Neuronal stem cell (in vitro differentiated cells): ENCODE data around the gene GSS.

ENCODE experiments used
- DNase-seq: peaks from one replicate; pipeline ENCODE4 v3.0.0-alpha.2; 2013; ENCODE audit warnings: low spot score
- H2AFZ ChIP-seq: one replicate; pipeline ENCODE4 v1.6.1; 2013; ENCODE audit warnings: mild to moderate bottlenecking, low read length, inconsistent platforms
- H2AK5ac ChIP-seq: 2 replicates; pipeline ENCODE4 v1.6.1; 2013; ENCODE audit warnings: low read depth, mild to moderate bottlenecking, inconsistent platforms, low read length, moderate library complexity, mixed read lengths
- H2BK120ac ChIP-seq: 2 replicates; pipeline ENCODE4 v1.6.1; 2013; ENCODE audit warnings: low read depth, mild to moderate bottlenecking, inconsistent platforms, low read length, moderate library complexity, mixed read lengths
- H2BK12ac ChIP-seq: one replicate; pipeline ENCODE4 v1.6.1; 2013; ENCODE audit warnings: low read length, inconsistent platforms
- H2BK15ac ChIP-seq: 2 replicates; pipeline ENCODE4 v1.6.1; 2013; ENCODE audit warnings: mild to moderate bottlenecking, low read length, inconsistent platforms, mixed read lengths
- H2BK5ac ChIP-seq: one replicate; pipeline ENCODE4 v1.6.1; 2013; ENCODE audit warnings: inconsistent platforms, mild to moderate bottlenecking, low read length, moderate library complexity
- H3K14ac ChIP-seq: one replicate; pipeline ENCODE4 v1.6.1; 2013; ENCODE audit warnings: low read length, inconsistent platforms
- H3K18ac ChIP-seq: 2 replicates; pipeline ENCODE4 v1.6.1; 2013; ENCODE audit warnings: low read length, inconsistent platforms
- H3K23ac ChIP-seq: 2 replicates; pipeline ENCODE4 v1.6.1; 2013; ENCODE audit warnings: low read depth, mild to moderate bottlenecking, mixed read lengths, low read length, inconsistent platforms; ENCODE audit not compliant: poor library complexity
- H3K27ac ChIP-seq: replicated peaks from 3 replicates; pipeline ENCODE4 v1.5.1; 2013; ENCODE audit warnings: low read length, inconsistent platforms
- H3K27me3 ChIP-seq, 3 experiments: 2 replicates each; pipeline ENCODE4 v1.6.1; 2013; ENCODE audit warnings: low read length in 3 of 3, mild to moderate bottlenecking in 2 of 3, inconsistent platforms in 1 of 3, low read depth in 1 of 3, mixed read lengths in 1 of 3, moderate library complexity in 1 of 3; ENCODE audit not compliant: control insufficient read depth in 3 of 3, insufficient read depth in 3 of 3
- H3K36me3 ChIP-seq, 2 donors: replicated peaks in 1 of 2; 2 replicates each; pipeline ENCODE4 v1.6.1; 2013; ENCODE audit warnings: low read length in 2 of 2; ENCODE audit not compliant: control insufficient read depth in 2 of 2, insufficient read depth in 2 of 2
- H3K4ac ChIP-seq: 2 replicates; pipeline ENCODE4 v1.6.1; 2013; ENCODE audit warnings: inconsistent platforms, mild to moderate bottlenecking, low read length, moderate library complexity
- H3K4me1 ChIP-seq, 2 donors: 1 replicate in 1 of 2; 2 replicates in 1 of 2; pipeline ENCODE4 v1.6.1; 2013; ENCODE audit warnings: low read length in 2 of 2, low read depth in 1 of 2; ENCODE audit not compliant: control insufficient read depth in 2 of 2, insufficient read depth in 1 of 2
- H3K4me2 ChIP-seq: one replicate; pipeline ENCODE4 v1.6.1; 2013; ENCODE audit warnings: mild to moderate bottlenecking, low read length, inconsistent platforms; ENCODE audit not compliant: insufficient read depth, poor library complexity, severe bottlenecking
- H3K4me3 ChIP-seq, 2 donors: 2 replicates each; pipeline ENCODE4 v1.5.1; 2013; ENCODE audit warnings: low read length in 2 of 2, mild to moderate bottlenecking in 2 of 2, inconsistent platforms in 1 of 2, moderate library complexity in 1 of 2
- H3K79me1 ChIP-seq: one replicate; pipeline ENCODE4 v1.6.1; 2013; ENCODE audit warnings: low read depth, mild to moderate bottlenecking, inconsistent platforms, low read length, moderate library complexity
- H3K9ac ChIP-seq: one replicate; pipeline ENCODE4 v1.6.1; 2013; ENCODE audit warnings: mild to moderate bottlenecking, low read depth, low read length, inconsistent platforms; ENCODE audit not compliant: poor library complexity
- H3K9me3 ChIP-seq, 2 donors: replicated peaks in 1 of 2; 2 replicates each; pipeline versions ENCODE3 to v1.6.1; 2013; ENCODE audit warnings: low read length in 2 of 2, mild to moderate bottlenecking in 2 of 2, inconsistent platforms in 1 of 2, low read depth in 1 of 2, mixed read lengths in 1 of 2, moderate library complexity in 1 of 2; ENCODE audit not compliant: control insufficient read depth in 2 of 2, insufficient read depth in 1 of 2
- H4K8ac ChIP-seq: one replicate; pipeline ENCODE4 v1.6.1; 2013; ENCODE audit warnings: low read depth, mild to moderate bottlenecking, inconsistent platforms, low read length, moderate library complexity
- H4K91ac ChIP-seq: one replicate; pipeline ENCODE4 v1.6.1; 2013; ENCODE audit warnings: low read length, low read depth, mild to moderate bottlenecking, inconsistent platforms; ENCODE audit not compliant: poor library complexity
- WGBS, 2 donors: extraction: QIAGEN DNeasy Blood & Tissue Kit; methylation state at CpG; one replicate each; pipeline ENCODE4 v1.1.7; 2013; ENCODE audit warnings: missing lambda C conversion rate in 2 of 2, mixed read lengths in 1 of 2; ENCODE audit not compliant: insufficient read length in 2 of 2, insufficient replicate concordance in 1 of 2; ENCODE audit errors: extremely low coverage in 2 of 2; 5-methylcytosine and 5-hydroxymethylcytosine counted together

GSS gene

GRCh38 chr20:34920055-34920454 lies 35.6 kb downstream of the GSS start:
- H3K4me1 ChIP-seq, result no peaks in the 10 kb centered on the region

DNA sequence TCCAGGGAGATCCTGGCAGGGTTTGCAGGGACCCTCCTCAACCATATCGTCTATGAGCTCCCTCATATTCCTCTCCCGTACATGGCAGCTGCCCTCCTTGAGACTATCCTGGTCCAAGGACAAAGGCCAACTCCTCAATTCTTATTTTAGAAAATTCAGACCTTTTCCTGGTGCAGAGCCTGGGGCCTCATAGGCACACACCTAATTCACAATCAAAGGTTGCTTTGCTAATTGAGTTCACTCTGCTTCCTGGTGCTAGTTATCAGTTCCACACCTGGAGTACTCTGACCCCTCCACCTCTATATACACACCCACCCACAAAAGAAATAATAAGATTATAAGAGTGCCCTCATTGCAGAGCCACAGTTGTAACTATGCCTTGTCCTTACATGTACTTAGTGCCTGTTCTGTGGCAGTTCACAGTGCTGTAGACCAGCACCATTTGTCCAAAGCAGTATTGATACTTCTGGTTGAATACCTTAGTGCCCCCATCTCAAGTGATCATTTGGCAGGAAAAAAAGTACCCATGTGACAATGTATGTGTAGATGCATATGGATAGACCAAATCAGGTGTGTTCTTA lies 38.7 kb downstream of the GSS start:
- Histone ChIP-seq H3K14ac (no peak overlapping the region), H2AK5ac (no peak overlapping the region), H3K36me3 (peaks cover 11 to 36% of the 10 kb centered on the region in 2 donors), H3K23ac (no peak overlapping the region), H3K27ac (no peak overlapping the region), H3K27me3 (no peaks in the 10 kb centered on the region), H3K9me3 (no peaks in the 10 kb centered on the region), H3K18ac (no peak overlapping the region), H3K9ac (no peak overlapping the region), H3K4me1 (no peaks in the 10 kb centered on the region), H2BK5ac (no peak overlapping the region), H2BK15ac (no peak overlapping the region), H4K8ac (no peak overlapping the region), H3K79me1 (peaks cover 2% of the 10 kb centered on the region), H3K4me2 (no peak overlapping the region), H3K4ac (no peak overlapping the region), H2BK12ac (no peak overlapping the region), H3K4me3 (no peak overlapping the region), H4K91ac (no peak overlapping the region), H2BK120ac (no peak overlapping the region), H2AFZ (no peak overlapping the region)
- DNase-seq, result no peak
- WGBS, 2 donors, result no CpG with 5 or more reads among the region's 2 CpGs

More at GRCh38 chr20:34920055-34920454, 35.6 kb downstream of the GSS start:
- no peak overlapping the region for H4K91ac ChIP-seq
- no peak overlapping the region for H3K14ac ChIP-seq
- no peak overlapping the region for H2BK12ac ChIP-seq
- H3K4me2 ChIP-seq, result no peak overlapping the region
- no peak overlapping the region for H3K18ac ChIP-seq
- H3K23ac ChIP-seq, result no peak overlapping the region
- peaks cover 0 to 10% of the 10 kb centered on the region in 2 donors for H3K9me3 ChIP-seq
- no peak overlapping the region for H3K27ac ChIP-seq
- no peak overlapping the region for H3K4me3 ChIP-seq
- H3K79me1 ChIP-seq, result peaks cover 2% of the 10 kb centered on the region
- no peak overlapping the region for H4K8ac ChIP-seq
- no peak overlapping the region for H3K9ac ChIP-seq
- H2BK15ac ChIP-seq, result no peak overlapping the region
- no peaks in the 10 kb centered on the region for H3K27me3 ChIP-seq
- H3K4ac ChIP-seq, result no peak overlapping the region
- peaks cover 22 to 59% of the 10 kb centered on the region in 2 donors for H3K36me3 ChIP-seq
- H2BK5ac ChIP-seq, result no peak overlapping the region
- DNase-seq, result no peak
- H2BK120ac ChIP-seq, result no peak overlapping the region
- no peak overlapping the region for H2AFZ ChIP-seq
- no peak overlapping the region for H2AK5ac ChIP-seq

- Histone ChIP-seq H3K4me3 (no peak overlapping the region), H3K9me3 (no peaks in the 10 kb centered on the region), H3K36me3 (peaks cover 7 to 27% of the 10 kb centered on the region in 2 donors), H3K4me2 (no peak overlapping the region), H2BK12ac (no peak overlapping the region), H4K91ac (no peak overlapping the region), H3K79me1 (peaks cover 2% of the 10 kb centered on the region), H3K18ac (no peak overlapping the region), H4K8ac (no peak overlapping the region), H3K14ac (no peak overlapping the region), H2BK120ac (no peak overlapping the region), H2BK5ac (no peak overlapping the region), H3K9ac (no peak overlapping the region), H2AFZ (no peak overlapping the region), H2AK5ac (no peak overlapping the region), H2BK15ac (no peak overlapping the region), H3K4me1 (no peaks in the 10 kb centered on the region), H3K27me3 (no peaks in the 10 kb centered on the region), H3K23ac (no peak overlapping the region), H3K27ac (no peak overlapping the region), H3K4ac (no peak overlapping the region)
- no peak for DNase-seq
- no CpG with 5 or more reads among the region's 4 CpGs for WGBS, 2 donors
Observed at GRCh38 chr20:34915749-34916455, 39.7 kb downstream of the GSS start.

DNA sequence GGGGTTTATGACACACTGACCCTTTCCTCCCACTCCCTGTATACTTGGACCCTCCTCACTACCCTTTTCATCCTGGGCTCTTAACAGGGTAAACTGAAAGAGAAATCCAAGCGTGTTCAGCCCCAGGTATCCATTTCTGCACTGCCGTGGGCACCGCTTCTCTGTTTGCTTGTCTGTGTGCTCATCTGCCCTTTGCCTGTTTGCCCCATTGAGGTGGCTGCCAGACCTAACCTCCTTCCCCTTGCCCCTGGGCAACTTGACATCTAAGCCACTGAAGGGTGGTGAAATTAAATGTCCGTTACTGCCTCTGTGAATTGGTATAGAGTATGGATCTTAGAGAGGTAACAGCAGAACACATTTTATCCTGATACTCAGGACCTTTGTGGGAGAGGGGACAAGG lies 40.5 kb downstream of the GSS start:
- no peak overlapping the region for H3K27ac ChIP-seq
- H3K4me1 ChIP-seq, result no peaks in the 10 kb centered on the region
- no peak overlapping the region for H3K4me2 ChIP-seq
- H3K79me1 ChIP-seq, result peaks cover 2% of the 10 kb centered on the region
- H3K18ac ChIP-seq, result no peak overlapping the region
- H3K9me3 ChIP-seq, result no peaks in the 10 kb centered on the region
- H2BK120ac ChIP-seq, result no peak overlapping the region
- DNase-seq, result no peak
- H2AK5ac ChIP-seq, result no peak overlapping the region
- no peaks in the 10 kb centered on the region for H3K27me3 ChIP-seq
- H3K23ac ChIP-seq, result no peak overlapping the region
- H3K9ac ChIP-seq, result no peak overlapping the region
- H4K91ac ChIP-seq, result no peak overlapping the region
- H2AFZ ChIP-seq, result no peak overlapping the region
- no peak overlapping the region for H2BK5ac ChIP-seq
- no peak overlapping the region for H3K4ac ChIP-seq
- no peak overlapping the region for H3K4me3 ChIP-seq
- no peak overlapping the region for H2BK15ac ChIP-seq
- no CpG with 5 or more reads among the region's 4 CpGs for WGBS, 2 donors
- H4K8ac ChIP-seq, result no peak overlapping the region
- H3K14ac ChIP-seq, result no peak overlapping the region
- no peak overlapping the region for H2BK12ac ChIP-seq
- H3K36me3 ChIP-seq, result peaks cover 1 to 19% of the 10 kb centered on the region in 2 donors
